DND-41 (cell line): Measurements from ENCODE around the gene TENT5C.

Experiments
- ATAC-seq: fragments of 200-7000 bp; cut with Tn5 transposase; 3 replicates; pipeline ENCODE4 v1.9.1; 2021; ENCODE audit warnings: low read depth; ENCODE audit not compliant: insufficient read depth
- DNase-seq: peaks from one replicate; pipeline ENCODE4 v3.0.0-alpha.2; 2020
- H2AFZ ChIP-seq: 2 replicates; pipeline ENCODE4 v1.6.0; 2012; ENCODE audit warnings: low read depth, low read length
- H3K27ac ChIP-seq: 2 replicates; pipeline ENCODE4 v1.5.1; 2012; ENCODE audit warnings: low read length, inconsistent platforms
- H3K27me3 ChIP-seq: fragments of 200-600 bp; sonication (generic); 2 replicates; pipeline ENCODE4 v1.6.0; 2012; ENCODE audit warnings: low read length, mild to moderate bottlenecking, inconsistent platforms; ENCODE audit not compliant: insufficient read depth, poor library complexity
- H3K36me3 ChIP-seq: 2 replicates; pipeline ENCODE4 v1.5.1; 2012; ENCODE audit warnings: low read length, inconsistent platforms; ENCODE audit not compliant: insufficient read depth
- H3K4me1 ChIP-seq: 2 replicates; pipeline ENCODE4 v1.5.1; 2012; ENCODE audit warnings: mild to moderate bottlenecking, low read length; ENCODE audit not compliant: insufficient read depth
- H3K4me2 ChIP-seq: 2 replicates; pipeline ENCODE4 v1.6.0; 2012; ENCODE audit warnings: mild to moderate bottlenecking, moderate library complexity, low read length, inconsistent platforms; ENCODE audit not compliant: insufficient read depth
- H3K4me3 ChIP-seq, 2 experiments: fragments of 200-600 bp in 1 of 2; shearing (Covaris generic) in 1 of 2; 2 replicates each; pipeline ENCODE4 v1.5.1; 2012 to 2016; ENCODE audit warnings: inconsistent platforms in 2 of 2, low read length in 2 of 2, mild to moderate bottlenecking in 2 of 2, low read depth in 1 of 2, moderate library complexity in 1 of 2
- H3K79me2 ChIP-seq: 2 replicates; pipeline ENCODE4 v1.6.0; 2012; ENCODE audit warnings: low read length, inconsistent platforms; ENCODE audit not compliant: insufficient read depth
- H3K9ac ChIP-seq: 2 replicates; pipeline ENCODE4 v1.6.0; 2012; ENCODE audit warnings: low read depth, mild to moderate bottlenecking, inconsistent platforms, low read length, moderate library complexity
- H3K9me3 ChIP-seq: 2 replicates; pipeline ENCODE4 v1.5.1; 2012; ENCODE audit warnings: low read length, moderate library complexity, mild to moderate bottlenecking, inconsistent platforms; ENCODE audit not compliant: insufficient read depth, severe bottlenecking
- H4K20me1 ChIP-seq: 2 replicates; pipeline ENCODE4 v1.6.0; 2012; ENCODE audit warnings: low read length; ENCODE audit not compliant: insufficient read depth
- EZH2 ChIP-seq: IDR thresholded peaks from 3 replicates; pipeline ENCODE4 v1.6.1; 2012; ENCODE audit warnings: borderline replicate concordance, low read depth, mild to moderate bottlenecking, moderate library complexity, low read length, inconsistent platforms; ENCODE audit not compliant: severe bottlenecking
- TF ChIP-seq, protein P1 (sequence below): IDR thresholded peaks from 2 replicates; pipeline ENCODE4 v1.5.1; 2012; ENCODE audit warnings: borderline replicate concordance, low read length, moderate library complexity, mild to moderate bottlenecking; ENCODE audit not compliant: poor library complexity, severe bottlenecking; ENCODE audit errors: extremely low read depth

Gene TENT5C

DNA sequence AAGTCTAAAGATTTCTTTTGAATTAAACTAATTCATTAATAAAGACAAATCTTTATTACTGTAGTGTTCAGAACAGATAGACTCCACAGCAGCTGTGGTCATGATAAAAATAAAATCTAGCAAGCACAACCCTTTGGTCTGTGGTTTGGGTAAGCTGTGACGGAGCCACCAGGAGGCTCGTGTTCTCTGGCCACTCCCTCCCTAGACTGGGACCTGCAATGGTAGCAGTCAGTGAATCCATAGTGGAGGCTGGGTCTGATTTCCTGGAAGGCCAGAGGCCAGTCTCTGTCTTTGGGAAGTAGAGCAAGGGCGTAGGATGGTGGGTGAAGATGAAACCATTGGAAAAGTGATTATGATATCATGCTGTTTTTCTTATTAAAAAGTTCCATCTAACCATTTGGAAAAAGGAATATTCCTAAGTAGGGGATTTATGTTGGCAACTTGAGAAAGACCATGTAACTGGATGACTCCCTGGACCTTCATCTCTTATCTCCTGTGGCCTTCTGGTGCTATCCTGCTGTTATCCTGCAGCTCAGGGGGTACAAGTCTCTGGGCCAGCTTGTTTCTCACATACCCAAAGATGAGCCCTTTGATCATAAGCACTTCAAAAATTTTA is 39.0 kb downstream of the TENT5C start:
- Histone ChIP-seq H3K79me2 (no peaks in the 10 kb centered on the region), H3K36me3 (no peaks in the 10 kb centered on the region), H3K27me3 (no peaks in the 10 kb centered on the region), H3K9me3 (no peaks in the 10 kb centered on the region), H4K20me1 (0 out of 2 replicates have a peak, but pooled peaks cover 4% of the 10 kb centered on the region), H3K9ac (no peak overlapping the region), H3K4me1 (peaks cover 9% of the 10 kb centered on the region), H3K4me3 (no peak overlapping the region), H2AFZ (no peak overlapping the region), H3K4me2 (no peak overlapping the region), H3K27ac (no peak overlapping the region)
- DNase-seq (no peak), ATAC-seq (peak; percentile 38; the same call in 1 of the 3 replicates)
- TF ChIP-seq, protein P1, sequence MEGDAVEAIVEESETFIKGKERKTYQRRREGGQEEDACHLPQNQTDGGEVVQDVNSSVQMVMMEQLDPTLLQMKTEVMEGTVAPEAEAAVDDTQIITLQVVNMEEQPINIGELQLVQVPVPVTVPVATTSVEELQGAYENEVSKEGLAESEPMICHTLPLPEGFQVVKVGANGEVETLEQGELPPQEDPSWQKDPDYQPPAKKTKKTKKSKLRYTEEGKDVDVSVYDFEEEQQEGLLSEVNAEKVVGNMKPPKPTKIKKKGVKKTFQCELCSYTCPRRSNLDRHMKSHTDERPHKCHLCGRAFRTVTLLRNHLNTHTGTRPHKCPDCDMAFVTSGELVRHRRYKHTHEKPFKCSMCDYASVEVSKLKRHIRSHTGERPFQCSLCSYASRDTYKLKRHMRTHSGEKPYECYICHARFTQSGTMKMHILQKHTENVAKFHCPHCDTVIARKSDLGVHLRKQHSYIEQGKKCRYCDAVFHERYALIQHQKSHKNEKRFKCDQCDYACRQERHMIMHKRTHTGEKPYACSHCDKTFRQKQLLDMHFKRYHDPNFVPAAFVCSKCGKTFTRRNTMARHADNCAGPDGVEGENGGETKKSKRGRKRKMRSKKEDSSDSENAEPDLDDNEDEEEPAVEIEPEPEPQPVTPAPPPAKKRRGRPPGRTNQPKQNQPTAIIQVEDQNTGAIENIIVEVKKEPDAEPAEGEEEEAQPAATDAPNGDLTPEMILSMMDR = no peak

DNA sequence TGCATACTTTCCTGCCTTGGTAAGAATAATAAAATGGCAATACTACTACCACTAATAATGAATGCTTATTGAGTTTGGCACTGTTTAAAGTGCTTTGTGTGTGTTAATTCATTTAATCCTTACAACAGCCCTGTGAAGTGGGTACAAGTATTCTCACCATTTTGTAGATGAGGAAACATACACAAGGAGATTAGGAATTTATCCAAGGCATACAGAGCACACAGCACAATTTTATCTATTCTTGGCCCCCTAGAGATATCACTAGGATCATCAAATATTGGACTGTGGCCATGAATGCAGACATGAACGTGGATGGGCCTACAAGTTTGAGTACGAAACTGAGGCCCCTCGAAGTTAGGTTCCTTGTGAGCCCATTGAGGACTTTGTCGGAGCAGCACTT is 39.5 kb downstream of the TENT5C start:
- no peak overlapping the region for H3K4me3 ChIP-seq
- no peaks in the 10 kb centered on the region for H3K9me3 ChIP-seq
- peaks cover 9% of the 10 kb centered on the region for H3K4me1 ChIP-seq
- H3K36me3 ChIP-seq = no peaks in the 10 kb centered on the region
- DNase-seq (no peak), ATAC-seq (no peak)
- TF ChIP-seq, protein P1 = no peak
- no peak for TF ChIP-seq EZH2
- 0 out of 2 replicates have a peak, but pooled peaks cover 4% of the 10 kb centered on the region for H4K20me1 ChIP-seq
- H2AFZ ChIP-seq = no peak overlapping the region
- H3K27ac ChIP-seq = no peak overlapping the region
- H3K79me2 ChIP-seq = no peaks in the 10 kb centered on the region
- no peaks in the 10 kb centered on the region for H3K27me3 ChIP-seq
- no peak overlapping the region for H3K9ac ChIP-seq
- no peak overlapping the region for H3K4me2 ChIP-seq

DNA sequence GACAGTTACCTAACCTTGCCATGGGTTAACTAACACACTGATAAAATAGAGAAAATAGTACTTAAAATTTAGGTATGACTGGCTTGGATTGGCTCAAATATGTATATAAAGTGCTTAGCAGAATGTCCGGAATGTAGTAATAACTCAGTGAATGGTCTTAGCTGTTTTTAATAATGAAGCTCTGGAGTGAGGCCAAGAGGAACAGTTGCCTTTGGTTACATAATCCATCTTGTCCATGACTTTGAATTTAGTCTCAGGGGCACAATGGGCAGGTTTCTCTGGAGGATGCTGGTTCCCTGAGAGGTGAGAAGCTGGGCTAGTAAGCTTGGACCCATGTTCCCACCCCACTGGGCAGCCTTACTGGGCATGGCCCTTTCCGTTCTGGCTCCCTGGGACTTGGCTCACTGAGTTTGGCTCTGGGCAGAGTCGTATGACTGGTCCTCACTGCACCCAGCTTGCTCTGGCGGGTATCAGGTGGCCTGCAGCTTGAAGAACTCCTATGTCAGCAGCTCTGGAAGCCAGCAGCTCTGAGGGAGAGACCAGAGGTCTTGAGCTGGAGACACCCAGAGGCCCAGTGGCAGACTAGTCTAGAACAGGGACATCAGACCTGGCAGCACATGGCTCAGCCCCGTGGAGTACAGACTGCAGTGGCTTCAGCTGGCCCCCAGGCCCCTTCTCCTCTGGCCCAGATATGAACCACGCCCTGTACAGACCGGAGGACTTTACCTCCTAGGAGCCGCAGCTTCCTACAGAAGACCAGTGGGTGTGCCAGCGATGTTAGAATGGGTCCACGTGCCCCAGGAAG is 40.4 kb downstream of the TENT5C start:
- Histone ChIP-seq H3K36me3 (no peaks in the 10 kb centered on the region), H3K4me2 (no peak overlapping the region), H2AFZ (no peak overlapping the region), H3K79me2 (no peaks in the 10 kb centered on the region), H4K20me1 (0 out of 2 replicates have a peak, but pooled peaks cover 4% of the 10 kb centered on the region), H3K9ac (no peak overlapping the region), H3K4me1 (peaks cover 9% of the 10 kb centered on the region), H3K27ac (no peak overlapping the region), H3K27me3 (no peaks in the 10 kb centered on the region), H3K4me3 (no peak overlapping the region), H3K9me3 (no peaks in the 10 kb centered on the region)
- ATAC-seq (no peak), DNase-seq (no peak)
- no peak for TF ChIP-seq EZH2
- TF ChIP-seq, protein P1 = no peak
